Progenitor cell of endocrine pancreas (in vitro differentiated cells): Measurements from ENCODE around the gene AKR1C1. TPM values are rescaled to one million over a fixed set of nuclear protein-coding genes. Genes with fewer than 3 reads are reported as not detected.
"Not testable (repeated sequence)": the region's sequence is repeated elsewhere in the genome, so short reads cannot be mapped to it uniquely, and the experiment has no call there.

Source experiments
- DNase-seq: peaks from one replicate; pipeline ENCODE4 v3.0.0; 2021; ENCODE audit warnings: low spot score; ENCODE audit not compliant: unreplicated experiment
- H3K27ac Mint-ChIP-seq: 2 replicates; pipeline ENCODE4 v1.8.0; 2021; ENCODE audit warnings: mild to moderate bottlenecking, moderate library complexity, mixed read lengths
- H3K27me3 Mint-ChIP-seq: 2 replicates; pipeline ENCODE4 v1.8.0; 2021; ENCODE audit warnings: mixed read lengths
- H3K36me3 Mint-ChIP-seq: 2 replicates; pipeline ENCODE4 v1.8.0; 2022; ENCODE audit warnings: mixed read lengths; ENCODE audit not compliant: insufficient read depth
- H3K4me1 Mint-ChIP-seq: 2 replicates; pipeline ENCODE4 v1.8.0; 2021; ENCODE audit warnings: low read depth, mixed read lengths
- H3K4me3 Mint-ChIP-seq: 2 replicates; pipeline ENCODE4 v1.8.0; 2021; ENCODE audit warnings: low read depth, mild to moderate bottlenecking, moderate library complexity, mixed read lengths
- H3K9me3 Mint-ChIP-seq: 2 replicates; pipeline ENCODE4 v1.8.0; 2021; ENCODE audit warnings: low read depth, mixed read lengths
- total RNA-seq: library from RNA; stranded (reverse); gene quantifications from 2 replicates; pipeline ENCODE4 v1.2.1, GENCODE V29; 2021
- TF ChIP-seq, protein P1 (sequence below): fragments of 200-600 bp; sonication (generic); IDR thresholded peaks from one replicate; pipeline ENCODE4 v1.5.0; 2021; ENCODE audit warnings: antibody characterized with exemption, mild to moderate bottlenecking; ENCODE audit not compliant: unreplicated experiment

AKR1C1 gene
- total RNA-seq, 1 donor from 2014 or later = 4.8 TPM

DNA sequence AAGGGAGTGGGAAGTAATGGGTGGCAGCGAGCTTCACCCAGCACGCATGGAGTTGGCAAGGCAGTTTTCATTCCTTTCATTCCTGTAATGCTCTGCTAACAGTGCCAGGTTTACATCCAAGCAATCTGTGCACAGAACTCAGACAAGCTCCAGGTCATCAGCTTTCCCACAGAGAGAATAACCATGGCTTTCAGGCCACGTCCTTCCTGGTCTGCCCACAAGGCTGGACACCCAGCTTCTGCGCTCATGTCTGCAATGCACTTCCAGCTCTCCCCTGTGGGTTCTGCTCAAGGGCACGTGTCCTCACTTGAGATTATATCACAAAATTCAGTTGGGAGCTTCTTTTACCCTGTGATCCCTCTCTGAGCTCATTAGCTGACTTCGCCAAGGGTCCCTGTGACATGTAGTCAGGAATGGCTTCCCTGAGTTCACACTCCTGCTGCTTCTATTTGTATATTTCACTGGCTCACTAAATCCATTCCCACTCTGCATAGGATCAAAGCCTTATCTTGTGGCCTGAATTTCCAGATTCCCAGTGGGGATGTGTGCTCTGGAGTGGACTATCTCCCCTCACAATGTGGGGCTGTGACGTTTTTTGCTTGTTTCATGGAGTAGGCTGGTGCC lies 21.9 kb downstream of the AKR1C1 start:
- Mint-ChIP-seq H3K27ac (no peak overlapping the region), H3K9me3 (no peaks in the 10 kb centered on the region), H3K27me3 (no peaks in the 10 kb centered on the region), H3K4me3 (no peak overlapping the region), H3K4me1 (peaks cover 11% of the 10 kb centered on the region), H3K36me3 (peaks cover 2% of the 10 kb centered on the region)
- TF ChIP-seq, protein P1, sequence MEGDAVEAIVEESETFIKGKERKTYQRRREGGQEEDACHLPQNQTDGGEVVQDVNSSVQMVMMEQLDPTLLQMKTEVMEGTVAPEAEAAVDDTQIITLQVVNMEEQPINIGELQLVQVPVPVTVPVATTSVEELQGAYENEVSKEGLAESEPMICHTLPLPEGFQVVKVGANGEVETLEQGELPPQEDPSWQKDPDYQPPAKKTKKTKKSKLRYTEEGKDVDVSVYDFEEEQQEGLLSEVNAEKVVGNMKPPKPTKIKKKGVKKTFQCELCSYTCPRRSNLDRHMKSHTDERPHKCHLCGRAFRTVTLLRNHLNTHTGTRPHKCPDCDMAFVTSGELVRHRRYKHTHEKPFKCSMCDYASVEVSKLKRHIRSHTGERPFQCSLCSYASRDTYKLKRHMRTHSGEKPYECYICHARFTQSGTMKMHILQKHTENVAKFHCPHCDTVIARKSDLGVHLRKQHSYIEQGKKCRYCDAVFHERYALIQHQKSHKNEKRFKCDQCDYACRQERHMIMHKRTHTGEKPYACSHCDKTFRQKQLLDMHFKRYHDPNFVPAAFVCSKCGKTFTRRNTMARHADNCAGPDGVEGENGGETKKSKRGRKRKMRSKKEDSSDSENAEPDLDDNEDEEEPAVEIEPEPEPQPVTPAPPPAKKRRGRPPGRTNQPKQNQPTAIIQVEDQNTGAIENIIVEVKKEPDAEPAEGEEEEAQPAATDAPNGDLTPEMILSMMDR = no peak
- no peak for DNase-seq

DNA sequence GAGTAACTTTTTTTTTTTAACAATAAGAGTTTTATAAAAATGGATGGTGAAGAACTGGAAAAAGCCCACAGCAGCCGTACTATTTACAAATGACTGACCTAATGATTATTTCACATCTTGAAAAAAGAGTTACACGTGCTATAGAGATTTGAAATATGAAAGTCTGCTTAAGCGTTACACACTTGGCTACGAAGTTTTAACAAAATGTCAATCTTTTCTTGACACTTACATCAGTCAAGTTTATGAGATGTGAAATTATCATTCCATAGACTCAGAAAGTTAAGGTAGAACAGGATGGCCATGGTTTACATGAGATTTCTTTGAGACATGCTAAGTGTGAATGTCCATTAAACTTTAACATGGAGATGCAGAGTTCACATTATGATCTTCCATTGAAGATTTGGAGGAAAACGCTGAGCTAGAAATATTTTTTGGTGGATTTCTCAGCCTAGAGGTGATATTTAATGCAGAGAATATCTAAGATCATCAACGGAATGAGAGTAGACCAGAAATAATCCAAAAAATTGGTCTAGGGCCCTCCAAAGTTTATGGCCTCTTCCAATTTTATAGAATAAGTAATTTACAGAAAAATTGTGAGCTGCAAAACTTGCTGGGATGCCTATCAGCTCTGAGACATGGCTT lies 24.9 kb downstream of the AKR1C1 start:
- DNase-seq, H3K4me1 Mint-ChIP-seq, H3K36me3 Mint-ChIP-seq, H3K4me3 Mint-ChIP-seq, H3K27me3 Mint-ChIP-seq, H3K9me3 Mint-ChIP-seq, H3K27ac Mint-ChIP-seq: not testable (repeated sequence)

DNA sequence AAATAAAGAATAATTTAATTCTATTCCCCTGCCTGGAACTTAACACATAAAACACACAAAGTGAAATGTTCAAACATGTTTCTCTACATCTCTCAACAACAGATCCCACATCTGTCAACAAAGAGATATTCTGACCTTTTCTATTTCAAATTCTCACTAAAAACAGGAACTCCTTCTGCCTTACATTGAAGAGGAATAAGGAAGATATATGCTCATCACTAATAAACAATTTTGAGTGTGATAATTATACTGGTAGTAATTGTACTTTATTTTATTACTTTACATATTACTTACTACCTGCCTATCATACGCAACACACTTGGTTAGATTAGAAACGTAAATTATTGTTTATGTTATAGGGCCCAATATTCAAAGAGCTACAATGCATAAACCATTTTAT lies 27.0 kb downstream of the AKR1C1 start:
- no peak overlapping the region for H3K27ac Mint-ChIP-seq
- H3K4me1 Mint-ChIP-seq = no peaks in the 10 kb centered on the region
- no peaks in the 10 kb centered on the region for H3K9me3 Mint-ChIP-seq
- TF ChIP-seq, protein P1 = no peak
- no peaks in the 10 kb centered on the region for H3K27me3 Mint-ChIP-seq
- H3K4me3 Mint-ChIP-seq = no peak overlapping the region
- H3K36me3 Mint-ChIP-seq = peaks cover 2% of the 10 kb centered on the region
- no peak for DNase-seq

DNA sequence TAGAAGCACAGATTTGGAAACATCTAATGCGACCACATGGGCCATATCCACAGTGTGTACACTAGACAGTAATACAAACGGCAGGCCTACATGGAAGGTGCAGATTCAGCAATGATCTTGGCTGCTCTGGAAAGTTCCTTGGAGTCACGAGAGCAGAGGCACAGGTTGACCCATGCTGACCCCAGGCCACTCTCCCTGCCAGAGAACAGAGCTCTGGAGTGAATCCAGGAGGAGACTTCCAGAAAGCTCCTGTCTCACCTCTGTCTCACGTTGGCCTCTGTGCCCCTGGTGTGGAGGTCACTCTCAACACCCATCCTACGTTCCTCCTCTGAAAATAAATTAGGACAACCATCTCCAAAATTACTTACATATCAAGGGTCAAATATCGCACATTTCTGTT lies 28.2 kb downstream of the AKR1C1 start:
- not testable (repeated sequence) for H3K9me3 Mint-ChIP-seq, H3K36me3 Mint-ChIP-seq, H3K27me3 Mint-ChIP-seq, H3K4me3 Mint-ChIP-seq, H3K4me1 Mint-ChIP-seq, DNase-seq, H3K27ac Mint-ChIP-seq

- H3K27ac Mint-ChIP-seq, H3K4me3 Mint-ChIP-seq, H3K4me1 Mint-ChIP-seq, DNase-seq, H3K36me3 Mint-ChIP-seq, H3K27me3 Mint-ChIP-seq, H3K9me3 Mint-ChIP-seq: not testable (repeated sequence)
Observed at GRCh38 chr10:4992564-4992963, 29.3 kb downstream of the AKR1C1 start.

GRCh38 chr10:4994260-4994659 lies 31.0 kb downstream of the AKR1C1 start:
- H3K36me3 Mint-ChIP-seq, H3K27me3 Mint-ChIP-seq, H3K9me3 Mint-ChIP-seq, DNase-seq, H3K4me1 Mint-ChIP-seq, H3K4me3 Mint-ChIP-seq, H3K27ac Mint-ChIP-seq: not testable (repeated sequence)

- H3K27me3 Mint-ChIP-seq = no peaks in the 10 kb centered on the region
Observed at GRCh38 chr10:4998671-4999070, 35.5 kb downstream of the AKR1C1 start.

More at GRCh38 chr10:4998671-4999070, 35.5 kb downstream of the AKR1C1 start:
- Mint-ChIP-seq H3K4me1 (peaks cover 5% of the 10 kb centered on the region), H3K36me3 (no peaks in the 10 kb centered on the region), H3K9me3 (no peaks in the 10 kb centered on the region), H3K4me3 (no peak overlapping the region), H3K27ac (no peak overlapping the region)
- DNase-seq = no peak
- TF ChIP-seq, protein P1 = no peak
